LNCAP (cell line): ENCODE measurements around the gene GEMIN7.

ENCODE experiments used
- CTCF ChIP-seq: fragments of 450-650 bp; IDR thresholded peaks from 2 replicates; pipeline ENCODE4 v1.5.1; 2017; ENCODE audit warnings: mild to moderate bottlenecking

GEMIN7 gene

DNA sequence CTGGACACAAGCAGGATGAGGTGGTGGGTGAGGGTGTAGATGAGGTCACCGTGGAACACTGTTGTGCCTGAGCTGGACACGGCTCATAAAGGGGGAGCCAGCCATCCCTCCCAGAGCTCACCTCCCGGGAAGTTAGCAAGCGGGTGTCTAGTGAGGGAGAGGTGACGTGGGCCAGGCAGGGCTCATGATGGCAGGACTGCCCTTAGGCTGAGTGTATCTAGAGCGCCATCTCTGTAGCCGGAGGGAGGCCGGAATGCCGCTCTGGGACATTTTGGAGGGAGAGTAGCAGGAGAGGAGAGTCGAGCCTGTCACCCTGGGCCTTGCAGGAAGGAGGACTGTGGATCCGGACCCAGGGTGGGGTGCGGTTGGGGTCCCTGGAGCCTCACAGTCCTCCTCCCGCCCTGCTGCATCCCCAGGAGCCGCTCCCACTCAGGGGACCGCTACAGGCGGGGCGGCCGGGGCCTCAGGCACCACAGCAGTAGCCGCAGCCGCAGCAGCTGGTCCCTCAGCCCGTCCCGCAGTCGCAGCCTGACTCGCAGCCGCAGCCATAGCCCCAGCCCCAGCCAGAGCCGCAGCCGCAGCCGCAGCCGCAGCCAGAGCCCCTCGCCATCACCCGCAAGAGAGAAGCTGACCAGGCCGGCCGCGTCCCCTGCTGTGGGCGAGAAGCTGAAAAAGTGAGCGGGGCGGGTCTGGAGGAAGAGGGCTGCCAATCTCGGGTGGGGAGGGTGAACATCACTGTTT, 12.0 kb upstream of the GEMIN7 start:
- no peak for TF ChIP-seq CTCF

- no peak for TF ChIP-seq CTCF
Measured at GRCh38 chr19:45068041-45068440, 11.0 kb upstream of the GEMIN7 start.

GRCh38 chr19:45069056-45069455, 10.0 kb upstream of the GEMIN7 start:
- no peak for TF ChIP-seq CTCF

DNA sequence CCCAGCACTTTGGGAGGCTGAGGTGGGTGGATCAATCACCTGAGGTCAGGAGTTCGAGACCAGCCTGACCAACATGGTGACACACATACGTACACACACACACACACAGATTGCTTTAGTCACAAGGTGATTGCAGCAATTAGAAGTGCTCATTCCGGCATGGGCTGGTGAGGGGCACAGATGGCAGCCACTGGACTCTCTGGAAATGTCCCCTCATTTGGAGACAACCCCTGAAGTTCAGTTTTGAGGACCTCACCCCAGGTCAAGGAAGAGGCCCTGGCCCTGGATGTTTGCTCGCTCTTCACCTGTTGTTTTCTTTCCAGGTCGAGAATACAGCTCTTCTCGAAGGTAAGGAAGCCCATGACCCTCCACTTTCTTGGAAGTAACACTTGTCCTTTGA, 8.8 kb upstream of the GEMIN7 start:
- TF ChIP-seq CTCF, result no peak

DNA sequence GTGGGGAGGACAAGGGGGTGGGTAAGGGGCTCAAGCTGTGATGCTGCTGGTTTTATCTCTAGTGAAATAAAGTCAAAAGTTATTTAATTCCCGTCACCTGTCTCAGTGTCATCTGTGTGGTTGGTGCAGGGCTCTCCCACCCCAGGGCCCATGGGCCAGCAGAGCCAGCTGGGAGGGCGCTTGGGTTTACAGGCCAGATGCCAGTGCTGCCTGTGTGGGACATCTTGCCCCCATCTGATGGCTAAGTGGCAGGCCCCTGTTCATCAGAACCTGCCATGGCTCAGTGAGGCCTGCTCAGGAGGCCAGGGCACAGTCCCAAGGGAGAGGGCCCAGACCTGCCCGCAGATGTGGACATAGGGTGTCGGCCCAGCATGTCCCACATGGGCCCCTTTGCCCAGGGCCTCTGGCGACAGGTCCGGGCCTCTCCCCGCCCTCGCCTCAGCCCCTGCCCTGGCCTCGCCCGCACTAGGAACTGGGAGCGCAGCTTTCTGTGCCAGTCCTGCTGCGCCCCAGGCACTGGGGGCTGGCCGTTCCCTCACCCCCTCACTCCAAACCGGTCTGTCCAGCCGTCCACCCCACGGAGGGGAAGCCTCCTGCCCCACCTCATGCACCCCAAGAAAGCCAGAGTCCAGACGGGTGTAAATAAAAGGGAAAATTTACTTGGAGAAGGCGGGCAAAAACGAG, 8.1 kb upstream of the GEMIN7 start:
- no peak for TF ChIP-seq CTCF

DNA sequence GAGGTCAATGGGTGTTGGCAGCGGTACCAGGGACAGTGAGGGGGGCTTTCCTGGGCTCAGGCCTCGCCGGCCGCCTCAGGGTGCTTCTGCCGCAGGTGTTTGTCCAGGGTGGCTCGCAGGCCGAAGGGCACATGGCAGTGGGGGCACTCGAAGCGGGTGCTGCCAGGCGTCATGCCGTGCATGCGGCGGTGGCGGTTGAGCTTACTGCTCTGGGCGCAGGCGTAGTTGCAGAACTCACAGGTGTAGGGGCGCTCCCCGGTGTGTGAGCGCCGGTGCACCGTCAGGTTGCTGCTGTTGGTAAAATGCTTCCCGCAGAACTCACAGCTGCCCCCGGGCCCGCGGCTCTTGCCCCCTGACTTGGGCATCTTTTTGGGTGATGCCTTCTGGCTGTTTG, 7.5 kb upstream of the GEMIN7 start:
- TF ChIP-seq CTCF, result no peak

- TF ChIP-seq CTCF, result no peak
Measured at GRCh38 chr19:45071969-45072790, 6.9 kb upstream of the GEMIN7 start.
